ENCODE results near the gene ELF5. TPM values are rescaled to one million over a fixed set of nuclear protein-coding genes. Genes with fewer than 3 reads are reported as not detected.

The ELF5 gene
- total and polyA plus RNA-seq, 2 donors (not counting 1 experiment from before 2014, with no cell fraction given), result not detected

DNA sequence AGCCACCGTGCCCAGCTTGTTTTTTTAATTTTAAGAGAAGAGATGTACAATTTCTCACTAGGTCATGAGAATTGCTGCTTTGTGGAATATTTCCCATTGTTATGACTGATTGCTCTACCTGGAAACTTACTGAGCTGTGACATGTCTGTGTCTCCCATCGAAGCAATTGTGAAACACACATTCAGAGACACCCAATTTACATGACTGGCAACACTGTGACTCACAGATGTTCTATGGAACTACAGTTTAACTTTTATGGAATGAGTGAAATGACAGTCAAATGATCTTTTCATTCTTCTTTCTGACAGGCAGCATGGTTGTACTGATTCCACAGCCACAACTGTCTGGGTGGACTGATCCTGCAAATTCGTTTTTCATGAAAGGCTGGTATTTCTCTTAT, 32.3 kb downstream of the ELF5 start:
- Histone ChIP-seq H3K4me2 (replicated peaks; ENCODE audit: low read depth, low read length, poor library complexity, severe bottlenecking) (no peak overlapping the region), H3K27ac (ENCODE audit: low read length in 2 of 2) (no peak overlapping the region), H3K79me2 (ENCODE audit: control insufficient read depth, insufficient read depth, low read length) (no peaks in the 10 kb centered on the region), H3K36me3 (replicated peaks in 1 of 2; ENCODE audit: control extremely low read depth in 1 of 2, control insufficient read depth in 1 of 2, extremely low read depth in 1 of 2, insufficient read depth in 2 of 2, low read length in 1 of 2) (no peaks in the 10 kb centered on the region), H4K20me1 (ENCODE audit: control insufficient read depth, insufficient read depth, low read length, poor library complexity, severe bottlenecking) (no peaks in the 10 kb centered on the region), H3K4me1 (ENCODE audit: control insufficient read depth in 2 of 2, insufficient read depth in 2 of 2, low read length in 2 of 2) (no peaks in the 10 kb centered on the region), H3K9ac (ENCODE audit: low read length) (no peak overlapping the region), H3K9me3 (ENCODE audit: control extremely low read depth in 1 of 3, control insufficient read depth in 2 of 3, insufficient read depth in 1 of 3, low read length in 2 of 3) (no peaks in the 10 kb centered on the region), H3K27me3 (replicated peaks in 1 of 4; ENCODE audit: control extremely low read depth in 1 of 4, control insufficient read depth in 3 of 4, insufficient read depth in 4 of 4, low read length in 3 of 4) (no peaks in the 10 kb centered on the region), H2AFZ (ENCODE audit: insufficient read depth, low read depth, low read length, poor library complexity, severe bottlenecking) (no peak overlapping the region), H3K4me3 (ENCODE audit: control extremely low read depth in 1 of 5, extremely low read depth in 1 of 5, insufficient read depth in 1 of 5, low read depth in 2 of 5, low read length in 4 of 5) (no peak overlapping the region)
- Mint-ChIP-seq H3K4me3 (no peak overlapping the region), H3K9me3 (ENCODE audit: insufficient read depth) (no peaks in the 10 kb centered on the region), H3K4me1 (no peaks in the 10 kb centered on the region), H3K27me3 (peaks cover 6% of the 10 kb centered on the region), H3K27ac (no peak overlapping the region)
- DNase-seq (no peak), ATAC-seq (ENCODE audit: low read depth) (no peak)
- WGBS (ENCODE audit: insufficient coverage), result no CpG with 5 or more reads among the region's 3 CpGs
- TF ChIP-seq, protein P1, sequence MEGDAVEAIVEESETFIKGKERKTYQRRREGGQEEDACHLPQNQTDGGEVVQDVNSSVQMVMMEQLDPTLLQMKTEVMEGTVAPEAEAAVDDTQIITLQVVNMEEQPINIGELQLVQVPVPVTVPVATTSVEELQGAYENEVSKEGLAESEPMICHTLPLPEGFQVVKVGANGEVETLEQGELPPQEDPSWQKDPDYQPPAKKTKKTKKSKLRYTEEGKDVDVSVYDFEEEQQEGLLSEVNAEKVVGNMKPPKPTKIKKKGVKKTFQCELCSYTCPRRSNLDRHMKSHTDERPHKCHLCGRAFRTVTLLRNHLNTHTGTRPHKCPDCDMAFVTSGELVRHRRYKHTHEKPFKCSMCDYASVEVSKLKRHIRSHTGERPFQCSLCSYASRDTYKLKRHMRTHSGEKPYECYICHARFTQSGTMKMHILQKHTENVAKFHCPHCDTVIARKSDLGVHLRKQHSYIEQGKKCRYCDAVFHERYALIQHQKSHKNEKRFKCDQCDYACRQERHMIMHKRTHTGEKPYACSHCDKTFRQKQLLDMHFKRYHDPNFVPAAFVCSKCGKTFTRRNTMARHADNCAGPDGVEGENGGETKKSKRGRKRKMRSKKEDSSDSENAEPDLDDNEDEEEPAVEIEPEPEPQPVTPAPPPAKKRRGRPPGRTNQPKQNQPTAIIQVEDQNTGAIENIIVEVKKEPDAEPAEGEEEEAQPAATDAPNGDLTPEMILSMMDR (IDR thresholded peaks at IDR 0.05), result no peak
- no peak for TF ChIP-seq EZH2 (IDR thresholded peaks at IDR 0.05; ENCODE audit: borderline replicate concordance, insufficient read depth, low read depth, low read length, poor library complexity, severe bottlenecking)
- ChIA-PET CTCF (interaction anchor here (1.3 kb wide), 1 partner anchor 105 kb away, joined by 3 read pairs; no protein-coding TSS in a partner anchor), POLR2A (no interaction called here)
- intact Hi-C loops (cut with micrococcal nuclease), result no loop called here

DNA sequence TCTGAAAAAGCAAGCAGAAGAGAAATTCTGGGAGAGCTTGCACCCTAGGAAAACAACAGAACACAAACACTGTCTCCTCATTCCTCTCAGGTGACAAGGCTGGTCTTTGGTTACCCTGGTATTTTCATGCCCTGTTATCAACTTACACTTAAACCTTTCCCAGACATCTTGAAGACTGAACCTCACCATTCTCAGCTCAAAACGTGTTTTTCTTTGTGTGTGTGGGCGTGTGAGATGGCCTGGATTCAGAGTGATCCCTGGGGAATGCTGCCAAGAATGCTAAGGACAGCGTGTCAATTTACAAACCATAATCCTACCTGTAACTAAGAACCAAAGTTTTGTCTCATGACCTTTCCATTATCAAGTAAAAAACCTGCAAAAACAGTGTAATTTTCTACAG, 33.3 kb downstream of the ELF5 start:
- no peaks in the 10 kb centered on the region for H4K20me1 ChIP-seq (ENCODE audit: control insufficient read depth, insufficient read depth, low read length, poor library complexity, severe bottlenecking)
- no peaks in the 10 kb centered on the region for H3K79me2 ChIP-seq (ENCODE audit: control insufficient read depth, insufficient read depth, low read length)
- intact Hi-C loops (cut with micrococcal nuclease), result no loop called here
- TF ChIP-seq, protein P1 (IDR thresholded peaks at IDR 0.05), result no peak
- no peak for TF ChIP-seq EZH2 (IDR thresholded peaks at IDR 0.05; ENCODE audit: borderline replicate concordance, insufficient read depth, low read depth, low read length, poor library complexity, severe bottlenecking)
- H3K27me3 ChIP-seq (replicated peaks in 1 of 4; ENCODE audit: control extremely low read depth in 1 of 4, control insufficient read depth in 3 of 4, insufficient read depth in 4 of 4, low read length in 3 of 4), result no peaks in the 10 kb centered on the region
- no peaks in the 10 kb centered on the region for H3K36me3 ChIP-seq (replicated peaks in 1 of 2; ENCODE audit: control extremely low read depth in 1 of 2, control insufficient read depth in 1 of 2, extremely low read depth in 1 of 2, insufficient read depth in 2 of 2, low read length in 1 of 2)
- DNase-seq (no peak), ATAC-seq (ENCODE audit: low read depth) (no peak)
- H3K27ac ChIP-seq (ENCODE audit: low read length in 2 of 2), result no peak overlapping the region
- no peak overlapping the region for H3K4me3 ChIP-seq (ENCODE audit: control extremely low read depth in 1 of 5, extremely low read depth in 1 of 5, insufficient read depth in 1 of 5, low read depth in 2 of 5, low read length in 4 of 5)
- H3K4me1 Mint-ChIP-seq, result no peaks in the 10 kb centered on the region
- H3K27ac Mint-ChIP-seq, result no peak overlapping the region
- no peak overlapping the region for H3K4me2 ChIP-seq (replicated peaks; ENCODE audit: low read depth, low read length, poor library complexity, severe bottlenecking)
- H3K4me3 Mint-ChIP-seq, result no peak overlapping the region
- peaks cover 6% of the 10 kb centered on the region for H3K27me3 Mint-ChIP-seq
- no peaks in the 10 kb centered on the region for H3K9me3 Mint-ChIP-seq (ENCODE audit: insufficient read depth)
- no peak overlapping the region for H3K9ac ChIP-seq (ENCODE audit: low read length)
- H2AFZ ChIP-seq (ENCODE audit: insufficient read depth, low read depth, low read length, poor library complexity, severe bottlenecking), result no peak overlapping the region
- ChIA-PET POLR2A (no interaction called here), CTCF (interaction anchor here (0.9 kb wide), 1 partner anchor 16 kb away, joined by 3 read pairs; no protein-coding TSS in a partner anchor)
- WGBS (ENCODE audit: insufficient coverage), result no CpG with 5 or more reads among the region's 3 CpGs
- no peaks in the 10 kb centered on the region for H3K4me1 ChIP-seq (ENCODE audit: control insufficient read depth in 2 of 2, insufficient read depth in 2 of 2, low read length in 2 of 2)
- H3K9me3 ChIP-seq (ENCODE audit: control extremely low read depth in 1 of 3, control insufficient read depth in 2 of 3, insufficient read depth in 1 of 3, low read length in 2 of 3), result no peaks in the 10 kb centered on the region
